Liver (tissue), 9 donors: ENCODE results near the gene NTNG2. TPM values are rescaled to one million over a fixed set of nuclear protein-coding genes. Genes with fewer than 3 reads are reported as not detected.

Experiments used
- DNase-seq: peaks from one replicate; pipeline ENCODE4 v3.0.0-alpha.2; 2017; ENCODE audit warnings: low spot score
- H3K27ac ChIP-seq, 2 donors: one replicate each; pipeline ENCODE4 v1.7.0; 2013; ENCODE audit warnings: inconsistent platforms in 2 of 2, low read length in 2 of 2, control low read depth in 1 of 2, low read depth in 1 of 2, mild to moderate bottlenecking in 1 of 2
- H3K27me3 ChIP-seq, 4 donors: one replicate each; pipeline versions ENCODE4 v1.6.1 to v1.7.0; 2013; ENCODE audit warnings: low read length in 3 of 4, inconsistent platforms in 1 of 4, mild to moderate bottlenecking in 1 of 4, moderate library complexity in 1 of 4; ENCODE audit not compliant: control insufficient read depth in 4 of 4, insufficient read depth in 4 of 4
- H3K36me3 ChIP-seq, 4 donors: one replicate each; pipeline versions ENCODE4 v1.6.1 to v1.7.0; 2013; ENCODE audit warnings: low read length in 3 of 4, mild to moderate bottlenecking in 3 of 4, low read depth in 1 of 4, moderate library complexity in 1 of 4; ENCODE audit not compliant: control insufficient read depth in 4 of 4, insufficient read depth in 3 of 4
- H3K4me1 ChIP-seq, 4 donors: one replicate each; pipeline versions ENCODE4 v1.6.1 to v1.7.0; 2013; ENCODE audit warnings: low read length in 3 of 4, mild to moderate bottlenecking in 3 of 4, moderate library complexity in 1 of 4; ENCODE audit not compliant: control insufficient read depth in 4 of 4, insufficient read depth in 4 of 4
- H3K4me3 ChIP-seq, 3 donors: one replicate each; pipeline versions ENCODE4 v1.6.1 to v1.7.0; 2013; ENCODE audit warnings: low read length in 3 of 3, control low read depth in 1 of 3, low read depth in 1 of 3, mild to moderate bottlenecking in 1 of 3
- H3K9ac ChIP-seq, 2 donors: one replicate each; pipeline ENCODE4 v1.7.0; 2013; ENCODE audit warnings: low read length in 2 of 2, mild to moderate bottlenecking in 2 of 2, moderate library complexity in 2 of 2, control low read depth in 1 of 2, low read depth in 1 of 2
- H3K9me3 ChIP-seq, 4 donors: one replicate each; pipeline versions ENCODE4 v1.6.1 to v1.7.0; 2013; ENCODE audit warnings: low read length in 3 of 4; ENCODE audit not compliant: control insufficient read depth in 4 of 4
- ATF3 ChIP-seq: IDR thresholded peaks from 2 replicates; pipeline ENCODE4 v1.6.1; 2016; ENCODE audit warnings: antibody characterized with exemption
- CTCF ChIP-seq: fragments of 150-350 bp; IDR thresholded peaks from 2 replicates; pipeline ENCODE4 v1.5.1; 2017; ENCODE audit warnings: improper control_type of control experiment, low read depth, low read length; ENCODE audit not compliant: missing input control
- EGR1 ChIP-seq, 2 donors: IDR thresholded peaks; 2 replicates each; pipeline ENCODE4 v1.6.1; 2016 to 2018; ENCODE audit warnings: antibody characterized with exemption in 2 of 2, low read depth in 2 of 2
- FOXA1 ChIP-seq: IDR thresholded peaks from 2 replicates; pipeline ENCODE4 v1.6.1; 2016; ENCODE audit warnings: antibody characterized with exemption
- FOXA2 ChIP-seq: IDR thresholded peaks from 2 replicates; pipeline ENCODE4 v1.6.1; 2016; ENCODE audit warnings: antibody characterized with exemption
- GABPA ChIP-seq, 2 donors: IDR thresholded peaks in 1 of 2; conservative IDR thresholded peaks in 1 of 2; 2 replicates each; pipeline ENCODE4 v1.6.1; 2016; ENCODE audit warnings: antibody characterized with exemption in 2 of 2, mild to moderate bottlenecking in 1 of 2, moderate library complexity in 1 of 2
- HNF4A ChIP-seq, 2 donors: conservative IDR thresholded peaks; 2 replicates each; pipeline ENCODE4 v1.6.1; 2016; ENCODE audit warnings: antibody characterized with exemption in 2 of 2, mild to moderate bottlenecking in 2 of 2
- HNF4G ChIP-seq: IDR thresholded peaks from 2 replicates; pipeline ENCODE4 v1.6.1; 2016; ENCODE audit warnings: antibody characterized with exemption
- JUND ChIP-seq, 2 donors: IDR thresholded peaks; 2 replicates each; pipeline ENCODE4 v1.6.1; 2016; ENCODE audit warnings: antibody characterized with exemption in 2 of 2
- MAX ChIP-seq: IDR thresholded peaks from 2 replicates; pipeline ENCODE4 v1.6.1; 2016; ENCODE audit warnings: antibody characterized with exemption
- NR2F2 ChIP-seq: IDR thresholded peaks from 2 replicates; pipeline ENCODE4 v1.6.1; 2016; ENCODE audit warnings: antibody characterized with exemption
- RAD21 ChIP-seq, 2 donors: IDR thresholded peaks; 2 replicates each; pipeline ENCODE4 v1.6.1; 2016; ENCODE audit warnings: antibody characterized with exemption in 2 of 2, mild to moderate bottlenecking in 2 of 2
- REST ChIP-seq: IDR thresholded peaks from 2 replicates; pipeline ENCODE4 v1.6.1; 2016; ENCODE audit warnings: antibody characterized with exemption, mild to moderate bottlenecking
- RXRA ChIP-seq, 2 donors: IDR thresholded peaks; 2 replicates each; pipeline ENCODE4 v1.6.1; 2017 to 2018; ENCODE audit warnings: antibody characterized with exemption in 2 of 2, mild to moderate bottlenecking in 1 of 2
- SP1 ChIP-seq: IDR thresholded peaks from 2 replicates; pipeline ENCODE4 v1.6.1; 2018; ENCODE audit warnings: antibody characterized with exemption, mild to moderate bottlenecking
- TAF1 ChIP-seq: conservative IDR thresholded peaks from 2 replicates; pipeline ENCODE4 v1.6.1; 2016; ENCODE audit warnings: antibody characterized with exemption, mild to moderate bottlenecking
- YY1 ChIP-seq: IDR thresholded peaks from 2 replicates; pipeline ENCODE4 v1.6.1; 2016; ENCODE audit warnings: antibody characterized with exemption, mild to moderate bottlenecking
- ZBTB33 ChIP-seq: IDR thresholded peaks from 2 replicates; pipeline ENCODE4 v1.6.1; 2016; ENCODE audit warnings: antibody characterized with exemption
- WGBS: extraction: QIAGEN DNeasy Blood & Tissue Kit; methylation state at CpG from one replicate; pipeline ENCODE4 v1.1.7; 2013; 5-methylcytosine and 5-hydroxymethylcytosine counted together
- polyA plus RNA-seq, 2 donors: library from polyadenylated mRNA; stranded (reverse) in 1 of 2; unstranded in 1 of 2; fragments of 200-250 nt in 1 of 2; fragments of >200 nt in 1 of 2; fragmentation: Nextera tagmentation in 1 of 2; extraction: Ambion mirVana in 1 of 2; gene quantifications; one replicate each; pipeline versions ENCODE4 v1.2.1 to v1.2.3, GENCODE V29; 2013 to 2015
- total RNA-seq, 2 donors: library from RNA; depleted of rRNA; stranded (reverse); fragments of >200 nt; gene quantifications; one replicate each; pipeline ENCODE4 v1.2.3, GENCODE V29; 2014
- donor health status: healthy.
- donor health status: healthy.
- donor health status: healthy.
- donor health status: healthy.
- donor health status: healthy.

The NTNG2 gene
- total and polyA plus RNA-seq, 4 donors: 0.12 to 0.42 (median 0.28) TPM; not detected in 1

GRCh38 chr9:132214027-132214622, 52.3 kb downstream of the NTNG2 start:
- TF ChIP-seq FOXA2: no peak
- TF ChIP-seq CTCF: no peak
- no peak for TF ChIP-seq RAD21 (IDR thresholded peaks at IDR 0.05)
- TF ChIP-seq SP1: no peak
- TF ChIP-seq YY1: no peak
- TF ChIP-seq FOXA1: no peak
- no peak for TF ChIP-seq ZBTB33
- TF ChIP-seq HNF4A (conservative IDR thresholded peaks at IDR 0.05): no peak
- TF ChIP-seq EGR1 (IDR thresholded peaks at IDR 0.05; ENCODE audit: low read depth in 2 of 2): no peak
- TF ChIP-seq GABPA (IDR thresholded peaks at IDR 0.05 in 1 of 2, conservative IDR thresholded peaks at IDR 0.05 in 1 of 2): no peak
- no peak for TF ChIP-seq NR2F2
- TF ChIP-seq MAX: no peak
- no peak for TF ChIP-seq REST
- no peak for TF ChIP-seq RXRA (IDR thresholded peaks at IDR 0.05)
- TF ChIP-seq TAF1: no peak
- no peak for TF ChIP-seq HNF4G
- TF ChIP-seq ATF3: no peak
- no peak for TF ChIP-seq JUND (IDR thresholded peaks at IDR 0.05)
- Histone ChIP-seq H3K9ac (no peak overlapping the region), H3K27me3 (peaks cover 0 to 5% (median 2%) of the 10 kb centered on the region in 4 donors), H3K4me3 (no peak overlapping the region), H3K27ac (no peak overlapping the region), H3K36me3 (no peaks in the 10 kb centered on the region), H3K4me1 (no peaks in the 10 kb centered on the region), H3K9me3 (no peaks in the 10 kb centered on the region)
- DNase-seq: no peak
- WGBS: 33% methylated on average over 18 of the region's 18 CpGs
